Parathyroid adenoma (tissue), 2 donors: ENCODE results near the gene SNRPD3.
"Not testable (repeated sequence)": the region's sequence is repeated elsewhere in the genome, so short reads cannot be mapped to it uniquely, and the experiment has no call there.

Source experiments
- H2AFZ ChIP-seq: fragments of 300-600 bp; sonication (generic); one replicate; pipeline ENCODE4 v1.7.0; 2017; ENCODE audit warnings: antibody characterized with exemption, mild to moderate bottlenecking
- H3K27ac ChIP-seq: fragments of 300-600 bp; sonication (generic); one replicate; pipeline ENCODE4 v1.7.0; 2017
- H3K27me3 ChIP-seq: fragments of 300-600 bp; sonication (generic); one replicate; pipeline ENCODE4 v1.7.0; 2017; ENCODE audit warnings: low read length; ENCODE audit not compliant: control insufficient read depth, insufficient read depth
- H3K36me3 ChIP-seq: fragments of 300-600 bp; sonication (generic); one replicate; pipeline ENCODE4 v1.7.0; 2017; ENCODE audit warnings: low read length; ENCODE audit not compliant: control insufficient read depth, insufficient read depth
- H3K4me1 ChIP-seq: fragments of 300-600 bp; sonication (generic); one replicate; pipeline ENCODE4 v1.7.0; 2017; ENCODE audit warnings: control low read depth
- H3K4me2 ChIP-seq: fragments of 300-600 bp; sonication (generic); one replicate; pipeline ENCODE4 v1.7.0; 2017; ENCODE audit warnings: low read length
- H3K4me3 ChIP-seq: fragments of 300-600 bp; sonication (generic); one replicate; pipeline ENCODE4 v1.7.0; 2017; ENCODE audit warnings: low read depth, low read length
- H3K79me2 ChIP-seq: fragments of 300-600 bp; sonication (generic); one replicate; pipeline ENCODE4 v1.7.0; 2017; ENCODE audit warnings: control low read depth
- H3K9ac ChIP-seq: fragments of 300-600 bp; sonication (generic); one replicate; pipeline ENCODE4 v1.7.0; 2017; ENCODE audit warnings: mild to moderate bottlenecking
- H3K9me3 ChIP-seq: fragments of 300-600 bp; sonication (generic); one replicate; pipeline ENCODE4 v1.7.0; 2017; ENCODE audit warnings: low read length; ENCODE audit not compliant: control insufficient read depth
- donor health status: primary hyperparathyroidism.

Gene SNRPD3

DNA sequence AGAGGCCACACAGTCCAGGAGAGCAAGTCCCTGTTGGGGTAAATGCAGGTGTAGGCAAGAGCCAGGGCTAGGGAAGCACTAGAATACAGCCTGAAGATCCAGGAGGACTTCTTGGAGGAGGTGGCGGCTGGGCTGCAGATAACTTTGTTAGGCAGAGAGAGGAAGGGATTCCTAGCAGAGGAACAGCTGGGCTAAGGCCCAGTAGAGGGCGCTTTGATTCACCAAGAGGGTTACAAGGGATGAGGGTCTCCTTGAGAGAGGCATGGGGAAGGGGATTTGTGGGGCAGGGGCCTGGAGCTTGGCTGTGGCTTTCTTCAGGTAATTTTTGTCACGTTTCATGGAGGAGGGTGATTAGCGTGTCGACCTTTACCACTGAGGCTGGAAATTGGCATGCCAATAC is 65.4 kb downstream of the SNRPD3 start:
- not testable (repeated sequence) for H3K27ac ChIP-seq, H3K9me3 ChIP-seq, H3K4me2 ChIP-seq, H3K9ac ChIP-seq, H3K4me1 ChIP-seq, H3K36me3 ChIP-seq, H2AFZ ChIP-seq, H3K79me2 ChIP-seq, H3K27me3 ChIP-seq, H3K4me3 ChIP-seq

GRCh38 chr22:24622596-24622995 is 66.8 kb downstream of the SNRPD3 start:
- not testable (repeated sequence) for H3K9ac ChIP-seq, H3K4me1 ChIP-seq, H3K27ac ChIP-seq, H2AFZ ChIP-seq, H3K27me3 ChIP-seq, H3K36me3 ChIP-seq, H3K79me2 ChIP-seq, H3K4me2 ChIP-seq, H3K9me3 ChIP-seq, H3K4me3 ChIP-seq
